ENCODE measurements around the gene PRMT1. TPM values are rescaled to one million over a fixed set of nuclear protein-coding genes. Genes with fewer than 3 reads are reported as not detected.

The PRMT1 gene
- total RNA-seq, 4 donors from 2014 or later: 117 to 156 (median 139) TPM

DNA sequence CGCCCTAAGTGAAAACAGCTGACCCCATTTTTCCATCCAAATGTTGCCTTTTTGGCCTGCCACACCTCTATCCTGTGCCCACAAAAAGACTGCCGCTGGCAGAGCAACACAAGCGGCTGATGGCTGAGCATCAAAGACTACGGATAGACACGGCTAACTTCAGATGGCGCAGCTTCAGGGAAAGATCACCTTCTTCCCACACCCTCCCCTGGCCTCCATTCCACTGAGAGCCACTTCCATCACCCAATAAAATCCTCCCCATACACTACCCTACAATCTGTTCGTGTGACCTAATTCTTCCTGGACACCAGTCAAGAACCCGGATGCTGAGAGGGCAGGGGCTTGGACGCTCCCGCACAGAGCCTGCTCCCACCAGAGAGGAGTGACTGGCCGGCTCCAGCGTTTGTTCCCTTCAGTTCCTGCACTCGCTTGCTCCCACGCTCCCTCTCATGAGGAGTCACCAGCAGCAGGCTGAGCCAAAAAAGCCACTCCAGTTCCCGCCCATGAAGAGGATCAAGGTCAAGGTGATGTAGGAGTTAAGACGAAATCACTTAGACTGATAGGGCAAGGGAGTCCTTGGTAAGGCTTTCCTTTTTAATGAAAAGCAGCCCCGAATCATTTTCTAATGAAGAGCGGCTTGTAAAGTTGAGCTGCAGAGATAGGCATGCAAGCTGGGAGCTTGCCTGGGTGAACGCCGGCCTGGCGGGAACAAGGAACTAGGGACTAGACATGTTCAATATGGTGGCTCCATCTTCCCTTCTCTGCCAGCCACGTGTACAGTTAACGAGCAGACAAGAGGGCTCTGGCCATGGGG lies 50.4 kb downstream of the PRMT1 start:
- peak in 1 of 2 donors; percentile 8 for DNase-seq
- H3K4me3 ChIP-seq (replicated peaks in 1 of 3): no peak overlapping the region
- no peaks in the 10 kb centered on the region for H3K36me3 ChIP-seq
- TF ChIP-seq POLR2A (IDR thresholded peaks at IDR 0.05) (no peak), CTCF (IDR thresholded peaks at IDR 0.05) (no peak)
- 62 to 69% methylated on average over 23 of the region's 23 CpGs for WGBS, 2 donors
- H3K27ac ChIP-seq: no peak overlapping the region
- H3K4me1 ChIP-seq: no peaks in the 10 kb centered on the region
- no peaks in the 10 kb centered on the region for H3K27me3 ChIP-seq
- intact Hi-C loops (cut with DNase I): no loop called here
- H3K9me3 ChIP-seq: no peaks in the 10 kb centered on the region

- H3K9me3 ChIP-seq: no peaks in the 10 kb centered on the region
- WGBS, 2 donors: 87 to 93% methylated on average over 5 of the region's 5 CpGs
- no peak overlapping the region for H3K4me3 ChIP-seq (replicated peaks in 1 of 3)
- no peaks in the 10 kb centered on the region for H3K4me1 ChIP-seq
- no peak for TF ChIP-seq POLR2A (IDR thresholded peaks at IDR 0.05)
- DNase-seq: no peak
- H3K27ac ChIP-seq: no peak overlapping the region
- intact Hi-C loops (cut with DNase I): no loop called here
- no peaks in the 10 kb centered on the region for H3K27me3 ChIP-seq
- no peaks in the 10 kb centered on the region for H3K36me3 ChIP-seq
Observed at GRCh38 chr19:49730166-49730565, 53.1 kb downstream of the PRMT1 start.

Small RNAs within 50 kb of the gene (microRNA-seq; reads per million reads assigned to microRNA genes)
- not detected for gene MIR5088

Small RNAs within 50 kb of the gene (small RNA-seq; reads per million reads assigned to genes)
- not detected for gene MIR5088

Other genes starting within 250 kb of the PRMT1 start
- gene SLC17A7, start 235.7 kb upstream of the PRMT1 start, total RNA-seq: 1 to 10 TPM in 3 of 4 donors, under 1 TPM in 1; 0.73 to 1.5 (median 1.3) TPM
- 100 to 1,000 TPM in 2 of 4 donors, 10 to 100 TPM in 2; 69.7 to 125 (median 99.8) TPM for gene PIH1D1, start 225.5 kb upstream of the PRMT1 start, total RNA-seq
- 10 to 100 TPM; 32.5 to 39.5 (median 34.2) TPM for gene ALDH16A1, start 224.0 kb upstream of the PRMT1 start, total RNA-seq
- 1 to 10 TPM; 2.8 to 7.3 (median 6.3) TPM for gene FLT3LG, start 203.1 kb upstream of the PRMT1 start, total RNA-seq
- 1,000 to 10,000 TPM; 1,542 to 2,853 (median 2,123) TPM for gene RPL13A, start 189.7 kb upstream of the PRMT1 start, total RNA-seq
- gene RPS11, start 180.8 kb upstream of the PRMT1 start, total RNA-seq: 1,000 to 10,000 TPM; 1,543 to 4,390 (median 2,518) TPM
- gene FCGRT, start 164.6 kb upstream of the PRMT1 start, total RNA-seq: 100 to 1,000 TPM; 149 to 248 (median 180) TPM
- gene RCN3, start 149.3 kb upstream of the PRMT1 start, total RNA-seq: 10 to 100 TPM in 3 of 4 donors, 1 to 10 TPM in 1; 9.7 to 12.6 (median 11.3) TPM
- 10 to 100 TPM; 46.1 to 94.6 (median 64.7) TPM for gene NOSIP, start 96.7 kb upstream of the PRMT1 start, total RNA-seq
- gene PRRG2, start 96.0 kb upstream of the PRMT1 start, total RNA-seq: 10 to 100 TPM in 3 of 4 donors, 1 to 10 TPM in 1; 8.9 to 29.6 (median 25.0) TPM
- 10 to 100 TPM in 3 of 4 donors, 1 to 10 TPM in 1; 7.3 to 15.6 (median 12.4) TPM for gene PRR12, start 86.1 kb upstream of the PRMT1 start, total RNA-seq
- gene RRAS, start 37.1 kb upstream of the PRMT1 start, total RNA-seq: 10 to 100 TPM; 24.0 to 44.5 (median 28.8) TPM
- 10 to 100 TPM; 17.5 to 38.4 (median 25.8) TPM for gene SCAF1, start 35.1 kb upstream of the PRMT1 start, total RNA-seq
- 10 to 100 TPM; 41.5 to 62.5 (median 52.3) TPM for gene IRF3, start 11.4 kb upstream of the PRMT1 start, total RNA-seq
- 1 to 10 TPM; 4.7 to 8.1 (median 7.2) TPM for gene BCL2L12, start 11.3 kb upstream of the PRMT1 start, total RNA-seq
- gene ADM5, start 12.3 kb downstream of the PRMT1 start, total RNA-seq: 1 to 10 TPM in 1 of 4 donors, under 1 TPM in 2, not detected in 1; 0.38 to 2.7 (median 0.45) TPM
- 1 to 10 TPM; 1.9 to 3.9 (median 2.6) TPM for gene CPT1C, start 13.8 kb downstream of the PRMT1 start, total RNA-seq
- gene TSKS, start 86.0 kb downstream of the PRMT1 start, total RNA-seq: under 1 TPM in 2 of 4 donors, not detected in 2; 0.22 to 0.81 TPM
- 10 to 100 TPM; 48.4 to 77.6 (median 66.9) TPM for gene AP2A1, start 89.7 kb downstream of the PRMT1 start, total RNA-seq
- 10 to 100 TPM; 20.1 to 40.1 (median 33.3) TPM for gene FUZ, start 136.0 kb downstream of the PRMT1 start, total RNA-seq
- gene MED25, start 141.0 kb downstream of the PRMT1 start, total RNA-seq: 10 to 100 TPM; 42.6 to 50.2 (median 44.9) TPM
- 100 to 1,000 TPM in 2 of 4 donors, 10 to 100 TPM in 2; 88.3 to 148 (median 98.9) TPM for gene PTOV1, start 173.9 kb downstream of the PRMT1 start, total RNA-seq
- gene PNKP, start 190.3 kb downstream of the PRMT1 start, total RNA-seq: 100 to 1,000 TPM in 1 of 4 donors, 10 to 100 TPM in 3; 54.6 to 124 (median 84.3) TPM
- 10 to 100 TPM; 16.7 to 26.0 (median 21.5) TPM for gene AKT1S1, start 200.1 kb downstream of the PRMT1 start, total RNA-seq
- 10 to 100 TPM; 28.5 to 41.9 (median 39.7) TPM for gene TBC1D17, start 200.4 kb downstream of the PRMT1 start, total RNA-seq
- gene IL4I1, start 219.6 kb downstream of the PRMT1 start, total RNA-seq: under 1 TPM in 1 of 4 donors, not detected in 3; 0.83 TPM